Prostate gland (tissue), 2 donors: Measurements from ENCODE around the gene FBXL17.

Source experiments
- CTCF ChIP-seq, 4 experiments: fragments of 200-600 bp in 2 of 4; fragments of 450-650 bp in 2 of 4; sonication (generic) in 2 of 4; IDR thresholded peaks; 1 replicate in 3 of 4; 2 replicates in 1 of 4; pipeline ENCODE4 v1.5.1; 2016 to 2019; ENCODE audit warnings: antibody characterized with exemption in 4 of 4, mild to moderate bottlenecking in 2 of 4, moderate library complexity in 2 of 4
- POLR2A ChIP-seq: fragments of 450-650 bp; IDR thresholded peaks from one replicate; pipeline ENCODE4 v1.6.1; 2016; ENCODE audit warnings: antibody characterized with exemption, mild to moderate bottlenecking

- TF ChIP-seq CTCF (IDR thresholded peaks at IDR 0.05) (no peak), POLR2A (no peak)
These were observed 35.3 kb upstream of the FBXL17 start for GRCh38 chr5:108417166-108417670.
